ENCODE data around the gene SEMA5A. TPM values are rescaled to one million over a fixed set of nuclear protein-coding genes. Genes with fewer than 3 reads are reported as not detected.

The SEMA5A gene
- total and polyA plus RNA-seq, 2 donors (not counting 1 experiment from before 2014, with no cell fraction given): not detected

- Histone ChIP-seq H3K27me3 (replicated peaks in 1 of 4; ENCODE audit: control extremely low read depth in 1 of 4, control insufficient read depth in 3 of 4, insufficient read depth in 4 of 4, low read length in 3 of 4) (no peaks in the 10 kb centered on the region), H3K4me2 (replicated peaks; ENCODE audit: low read depth, low read length, poor library complexity, severe bottlenecking) (no peak overlapping the region), H3K27ac (ENCODE audit: low read length in 2 of 2) (no peak overlapping the region), H3K9ac (ENCODE audit: low read length) (no peak overlapping the region), H4K20me1 (ENCODE audit: control insufficient read depth, insufficient read depth, low read length, poor library complexity, severe bottlenecking) (no peaks in the 10 kb centered on the region), H3K4me1 (ENCODE audit: control insufficient read depth in 2 of 2, insufficient read depth in 2 of 2, low read length in 2 of 2) (no peaks in the 10 kb centered on the region), H2AFZ (ENCODE audit: insufficient read depth, low read depth, low read length, poor library complexity, severe bottlenecking) (no peak overlapping the region), H3K36me3 (replicated peaks in 1 of 2; ENCODE audit: control extremely low read depth in 1 of 2, control insufficient read depth in 1 of 2, extremely low read depth in 1 of 2, insufficient read depth in 2 of 2, low read length in 1 of 2) (no peaks in the 10 kb centered on the region), H3K4me3 (ENCODE audit: control extremely low read depth in 1 of 5, extremely low read depth in 1 of 5, insufficient read depth in 1 of 5, low read depth in 2 of 5, low read length in 4 of 5) (no peak overlapping the region), H3K9me3 (ENCODE audit: control extremely low read depth in 1 of 3, control insufficient read depth in 2 of 3, insufficient read depth in 1 of 3, low read length in 2 of 3) (no peaks in the 10 kb centered on the region), H3K79me2 (ENCODE audit: control insufficient read depth, insufficient read depth, low read length) (no peaks in the 10 kb centered on the region)
- Mint-ChIP-seq H3K9me3 (ENCODE audit: insufficient read depth) (no peaks in the 10 kb centered on the region), H3K27ac (no peak overlapping the region), H3K4me1 (no peaks in the 10 kb centered on the region), H3K27me3 (no peaks in the 10 kb centered on the region), H3K4me3 (no peak overlapping the region)
- DNase-seq (no peak), ATAC-seq (ENCODE audit: low read depth) (no peak)
- POLR2A ChIA-PET: no interaction called here
- CTCF ChIA-PET: no interaction called here
- intact Hi-C loops (cut with micrococcal nuclease): no loop called here
- no CpG with 5 or more reads among the region's 1 CpG for WGBS (ENCODE audit: insufficient coverage)
- TF ChIP-seq EZH2 (IDR thresholded peaks at IDR 0.05; ENCODE audit: borderline replicate concordance, insufficient read depth, low read depth, low read length, poor library complexity, severe bottlenecking) (no peak), CTCF (IDR thresholded peaks at IDR 0.05) (no peak)
These were observed 43.0 kb downstream of the SEMA5A start for GRCh38 chr5:9502864-9503263.

GRCh38 chr5:9502050-9502834 lies 43.6 kb downstream of the SEMA5A start:
- Histone ChIP-seq H4K20me1 (ENCODE audit: control insufficient read depth, insufficient read depth, low read length, poor library complexity, severe bottlenecking) (no peaks in the 10 kb centered on the region), H3K27ac (ENCODE audit: low read length in 2 of 2) (no peak overlapping the region), H3K9me3 (ENCODE audit: control extremely low read depth in 1 of 3, control insufficient read depth in 2 of 3, insufficient read depth in 1 of 3, low read length in 2 of 3) (no peaks in the 10 kb centered on the region), H3K36me3 (replicated peaks in 1 of 2; ENCODE audit: control extremely low read depth in 1 of 2, control insufficient read depth in 1 of 2, extremely low read depth in 1 of 2, insufficient read depth in 2 of 2, low read length in 1 of 2) (no peaks in the 10 kb centered on the region), H3K79me2 (ENCODE audit: control insufficient read depth, insufficient read depth, low read length) (no peaks in the 10 kb centered on the region), H3K4me2 (replicated peaks; ENCODE audit: low read depth, low read length, poor library complexity, severe bottlenecking) (no peak overlapping the region), H3K9ac (ENCODE audit: low read length) (no peak overlapping the region), H2AFZ (ENCODE audit: insufficient read depth, low read depth, low read length, poor library complexity, severe bottlenecking) (no peak overlapping the region), H3K4me1 (ENCODE audit: control insufficient read depth in 2 of 2, insufficient read depth in 2 of 2, low read length in 2 of 2) (no peaks in the 10 kb centered on the region), H3K27me3 (replicated peaks in 1 of 4; ENCODE audit: control extremely low read depth in 1 of 4, control insufficient read depth in 3 of 4, insufficient read depth in 4 of 4, low read length in 3 of 4) (no peaks in the 10 kb centered on the region), H3K4me3 (ENCODE audit: control extremely low read depth in 1 of 5, extremely low read depth in 1 of 5, insufficient read depth in 1 of 5, low read depth in 2 of 5, low read length in 4 of 5) (no peak overlapping the region)
- ATAC-seq (ENCODE audit: low read depth) (no peak), DNase-seq (no peak)
- ChIA-PET POLR2A (no interaction called here), CTCF (no interaction called here)
- intact Hi-C loops (cut with micrococcal nuclease): no loop called here
- 88% methylated on average over 2 of the region's 4 CpGs for WGBS (ENCODE audit: insufficient coverage)
- TF ChIP-seq CTCF (IDR thresholded peaks at IDR 0.05) (no peak), EZH2 (IDR thresholded peaks at IDR 0.05; ENCODE audit: borderline replicate concordance, insufficient read depth, low read depth, low read length, poor library complexity, severe bottlenecking) (no peak)
- H3K27me3 Mint-ChIP-seq: no peaks in the 10 kb centered on the region
- H3K4me1 Mint-ChIP-seq: no peaks in the 10 kb centered on the region
- no peaks in the 10 kb centered on the region for H3K9me3 Mint-ChIP-seq (ENCODE audit: insufficient read depth)
- H3K27ac Mint-ChIP-seq: no peak overlapping the region
- H3K4me3 Mint-ChIP-seq: no peak overlapping the region

All from B cell (primary cell).